HUES6 (cell line): ENCODE results near the gene ASB5.
"Not testable (repeated sequence)": the region's sequence is repeated elsewhere in the genome, so short reads cannot be mapped to it uniquely, and the experiment has no call there.

Source experiments
- H3K27ac ChIP-seq: 2 replicates; pipeline ENCODE4 v1.7.0; 2013; ENCODE audit warnings: low read depth, mild to moderate bottlenecking, low read length, inconsistent platforms
- H3K27me3 ChIP-seq: 2 replicates; pipeline ENCODE4 v1.6.1; 2013; ENCODE audit warnings: low read length; ENCODE audit not compliant: control insufficient read depth, insufficient read depth
- H3K36me3 ChIP-seq: 2 replicates; pipeline ENCODE4 v1.6.1; 2013; ENCODE audit warnings: low read length; ENCODE audit not compliant: control insufficient read depth, insufficient read depth
- H3K4me1 ChIP-seq: 2 replicates; pipeline ENCODE4 v1.6.1; 2013; ENCODE audit warnings: low read length; ENCODE audit not compliant: control insufficient read depth, insufficient read depth
- H3K4me3 ChIP-seq: 2 replicates; pipeline ENCODE4 v1.5.1; 2013; ENCODE audit warnings: low read depth, low read length
- H3K9ac ChIP-seq: one replicate; pipeline ENCODE4 v1.6.1; 2013; ENCODE audit warnings: mild to moderate bottlenecking, low read length
- H3K9me3 ChIP-seq: 2 replicates; pipeline ENCODE4 v1.6.1; 2013; ENCODE audit warnings: low read depth, low read length; ENCODE audit not compliant: control insufficient read depth, insufficient read depth

The ASB5 gene

DNA sequence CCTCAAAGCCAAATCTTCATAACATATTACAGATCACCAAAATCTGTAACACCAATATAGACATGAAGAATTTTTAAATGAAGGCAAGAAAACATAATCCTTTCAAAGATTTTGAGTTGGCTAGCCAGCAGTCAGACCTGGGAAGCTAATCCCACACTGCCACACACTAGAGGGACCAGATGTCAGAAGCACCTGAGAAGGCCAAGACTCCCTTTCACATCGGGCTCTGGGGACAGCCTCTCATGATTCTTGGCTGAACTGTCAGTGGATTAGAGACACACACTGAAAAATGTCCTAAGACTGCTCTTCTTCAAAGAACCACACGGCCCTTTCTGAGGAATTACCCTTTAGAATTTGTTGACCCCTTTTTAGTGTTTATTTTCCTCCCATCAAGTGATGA lies 45.5 kb downstream of the ASB5 start:
- no peaks in the 10 kb centered on the region for H3K9me3 ChIP-seq
- no peaks in the 10 kb centered on the region for H3K27me3 ChIP-seq
- H3K36me3 ChIP-seq: no peaks in the 10 kb centered on the region
- no peak overlapping the region for H3K27ac ChIP-seq
- H3K4me1 ChIP-seq: no peaks in the 10 kb centered on the region
- no peak overlapping the region for H3K4me3 ChIP-seq
- H3K9ac ChIP-seq: no peak overlapping the region

GRCh38 chr4:176222149-176222548 lies 46.9 kb downstream of the ASB5 start:
- Histone ChIP-seq H3K27me3 (no peaks in the 10 kb centered on the region), H3K36me3 (no peaks in the 10 kb centered on the region), H3K27ac (no peak overlapping the region), H3K4me3 (no peak overlapping the region), H3K4me1 (no peaks in the 10 kb centered on the region), H3K9me3 (no peaks in the 10 kb centered on the region), H3K9ac (no peak overlapping the region)

GRCh38 chr4:176217510-176217909 lies 51.5 kb downstream of the ASB5 start:
- H3K27ac ChIP-seq: no peak overlapping the region
- H3K9ac ChIP-seq: no peak overlapping the region
- H3K27me3 ChIP-seq: no peaks in the 10 kb centered on the region
- H3K9me3 ChIP-seq: no peaks in the 10 kb centered on the region
- H3K4me3 ChIP-seq: no peak overlapping the region
- H3K4me1 ChIP-seq: no peaks in the 10 kb centered on the region
- H3K36me3 ChIP-seq: no peaks in the 10 kb centered on the region

- not testable (repeated sequence) for H3K9me3 ChIP-seq, H3K27me3 ChIP-seq, H3K9ac ChIP-seq, H3K4me3 ChIP-seq, H3K4me1 ChIP-seq, H3K27ac ChIP-seq, H3K36me3 ChIP-seq
Observed at GRCh38 chr4:176212351-176212750, 56.7 kb downstream of the ASB5 start.

DNA sequence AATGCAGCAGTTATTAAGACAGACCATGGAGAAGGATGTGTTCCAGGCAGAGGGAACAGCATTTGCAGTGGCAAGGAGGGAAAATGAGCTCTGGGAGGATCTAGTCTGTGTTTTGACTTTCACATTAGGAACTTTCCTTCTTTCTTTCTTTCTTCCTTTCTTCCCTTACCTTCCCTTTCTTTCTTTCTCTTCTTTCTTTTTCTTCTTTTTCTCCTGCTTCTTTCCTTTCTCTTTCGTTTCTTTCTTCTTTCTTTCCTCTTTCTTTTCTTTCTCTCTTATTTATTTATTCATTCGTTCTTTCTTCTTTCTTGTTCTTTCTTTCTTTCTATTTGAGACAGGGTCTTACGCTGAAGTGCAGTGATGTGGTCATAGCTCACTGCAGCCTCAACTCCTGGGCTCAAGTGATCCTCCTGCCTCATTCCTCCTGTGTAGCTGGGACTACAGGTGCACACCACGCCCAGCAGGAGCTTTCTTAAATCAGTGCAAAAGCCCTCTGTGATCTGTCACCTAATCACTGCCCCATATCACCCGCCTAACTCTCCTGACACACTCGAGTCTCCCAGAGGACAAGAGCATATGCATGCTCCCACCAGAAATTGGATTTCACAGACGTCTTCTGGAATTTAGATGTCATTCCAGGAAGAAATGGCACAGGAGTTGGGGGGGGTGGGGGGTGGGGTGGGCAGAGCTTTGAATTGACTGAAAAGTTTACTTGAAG lies 58.3 kb downstream of the ASB5 start:
- no peak overlapping the region for H3K4me3 ChIP-seq

GRCh38 chr4:176210101-176210500 lies 58.9 kb downstream of the ASB5 start:
- H3K27ac ChIP-seq: no peak overlapping the region
- H3K9me3 ChIP-seq: 0 out of 2 replicates have a peak, but pooled peaks cover 3% of the 10 kb centered on the region
- no peak overlapping the region for H3K4me3 ChIP-seq

More for the DNA sequence above, 58.3 kb downstream of the ASB5 start:
- Histone ChIP-seq H3K9me3 (0 out of 2 replicates have a peak, but pooled peaks cover 3% of the 10 kb centered on the region), H3K9ac (no peak overlapping the region), H3K27ac (no peak overlapping the region), H3K27me3 (no peaks in the 10 kb centered on the region; the same call in 1 of the 2 replicates), H3K36me3 (no peaks in the 10 kb centered on the region), H3K4me1 (0 out of 2 replicates have a peak, but pooled peaks cover 3% of the 10 kb centered on the region)

GRCh38 chr4:176209535-176209934 lies 59.5 kb downstream of the ASB5 start:
- H3K4me3 ChIP-seq: no peak overlapping the region
- H3K9ac ChIP-seq: no peak overlapping the region
- 0 out of 2 replicates have a peak, but pooled peaks cover 3% of the 10 kb centered on the region for H3K9me3 ChIP-seq
- H3K4me1 ChIP-seq: peaks cover 13% of the 10 kb centered on the region; the same call in 1 of the 2 replicates
- H3K27ac ChIP-seq: no peak overlapping the region
- H3K36me3 ChIP-seq: no peaks in the 10 kb centered on the region
- no peaks in the 10 kb centered on the region; the same call in 1 of the 2 replicates for H3K27me3 ChIP-seq

More at GRCh38 chr4:176210101-176210500, 58.9 kb downstream of the ASB5 start:
- Histone ChIP-seq H3K27me3 (no peaks in the 10 kb centered on the region; the same call in 1 of the 2 replicates), H3K4me1 (peaks cover 9% of the 10 kb centered on the region; the same call in 1 of the 2 replicates), H3K36me3 (no peaks in the 10 kb centered on the region), H3K9ac (no peak overlapping the region)

GRCh38 chr4:176207839-176208238 lies 61.2 kb downstream of the ASB5 start:
- Histone ChIP-seq H3K9ac (no peak overlapping the region), H3K4me3 (no peak overlapping the region), H3K27ac (no peak overlapping the region), H3K9me3 (peaks cover 3% of the 10 kb centered on the region; the same call in 1 of the 2 replicates), H3K4me1 (peaks cover 13% of the 10 kb centered on the region; the same call in 1 of the 2 replicates), H3K27me3 (no peaks in the 10 kb centered on the region; the same call in 1 of the 2 replicates), H3K36me3 (no peaks in the 10 kb centered on the region)

- Histone ChIP-seq H3K27me3 (no peaks in the 10 kb centered on the region; the same call in 1 of the 2 replicates), H3K9ac (no peak overlapping the region), H3K4me1 (peaks cover 13% of the 10 kb centered on the region; the same call in 1 of the 2 replicates), H3K36me3 (no peaks in the 10 kb centered on the region), H3K9me3 (peaks cover 3% of the 10 kb centered on the region; the same call in 1 of the 2 replicates), H3K4me3 (no peak overlapping the region), H3K27ac (no peak overlapping the region)
Observed at GRCh38 chr4:176205299-176205698, 63.7 kb downstream of the ASB5 start.

- Histone ChIP-seq H3K27me3 (no peaks in the 10 kb centered on the region), H3K4me1 (no peaks in the 10 kb centered on the region; the same call in 1 of the 2 replicates)
Observed at GRCh38 chr4:176198316-176198903, 70.6 kb downstream of the ASB5 start.

More at GRCh38 chr4:176198316-176198903, 70.6 kb downstream of the ASB5 start:
- H3K9me3 ChIP-seq: peaks cover 4% of the 10 kb centered on the region; the same call in 1 of the 2 replicates
- H3K36me3 ChIP-seq: no peaks in the 10 kb centered on the region
- no peak overlapping the region for H3K9ac ChIP-seq
- no peak overlapping the region for H3K4me3 ChIP-seq
- no peak overlapping the region for H3K27ac ChIP-seq
